ENCODE data around the gene FANCM. TPM values are rescaled to one million over a fixed set of nuclear protein-coding genes. Genes with fewer than 3 reads are reported as not detected.
"Not testable (repeated sequence)": the region's sequence is repeated elsewhere in the genome, so short reads cannot be mapped to it uniquely, and the experiment has no call there.

FANCM gene
- total and polyA plus RNA-seq, 3 donors from 2014 or later = 9.3 to 25.2 (median 16.4) TPM

- intact Hi-C loops (cut with DNase I; ENCODE audit: low total_unique reads) = no loop called here
- H3K36me3 ChIP-seq (ENCODE audit: low read depth, missing control alignments) = no peaks in the 10 kb centered on the region
- 76 to 79% methylated on average over 6 of the region's 6 CpGs for WGBS, 2 donors
- peaks cover 6% of the 10 kb centered on the region for H3K4me1 ChIP-seq
- H3K27me3 ChIP-seq = no peaks in the 10 kb centered on the region
- H3K4me3 ChIP-seq = no peak overlapping the region
- TF ChIP-seq POLR2A (IDR thresholded peaks at IDR 0.05) (no peak), CTCF (IDR thresholded peaks at IDR 0.05) (no peak)
- H3K9me3 ChIP-seq = no peaks in the 10 kb centered on the region
- H3K27ac ChIP-seq = no peak overlapping the region
- no peak for DNase-seq
Observed at GRCh38 chr14:45140661-45141187, 5.0 kb downstream of the FANCM start.

GRCh38 chr14:45142083-45142482 lies 6.4 kb downstream of the FANCM start:
- H3K36me3 ChIP-seq (ENCODE audit: low read depth, missing control alignments); H3K27ac ChIP-seq; H3K9me3 ChIP-seq; intact Hi-C loops (cut with DNase I; ENCODE audit: low total_unique reads); H3K4me1 ChIP-seq; H3K4me3 ChIP-seq; DNase-seq; H3K27me3 ChIP-seq: not testable (repeated sequence)
- WGBS, 2 donors = 91 to 92% methylated on average over 8 of the region's 8 CpGs

DNA sequence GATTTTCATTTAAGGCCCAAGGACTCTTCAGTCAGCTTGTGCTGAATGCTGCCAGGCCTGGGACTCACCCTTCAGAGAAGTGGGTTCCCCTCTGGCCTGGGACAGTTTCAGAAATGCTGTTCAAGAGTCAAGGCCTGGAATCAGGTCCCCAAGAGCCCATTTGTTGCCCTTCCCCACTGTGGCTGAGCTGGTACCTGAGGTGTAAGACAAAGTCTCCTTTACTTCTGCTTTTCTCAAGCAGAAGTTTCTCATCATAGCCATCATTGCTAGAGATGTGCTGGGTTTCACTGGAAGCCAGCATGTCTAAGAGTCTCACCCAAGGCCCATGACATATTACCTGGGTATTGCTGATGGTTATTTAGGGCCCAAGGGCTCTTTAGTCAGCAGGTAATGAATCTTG lies 8.9 kb downstream of the FANCM start:
- Histone ChIP-seq H3K27me3 (no peaks in the 10 kb centered on the region), H3K36me3 (ENCODE audit: low read depth, missing control alignments) (no peaks in the 10 kb centered on the region), H3K4me1 (no peaks in the 10 kb centered on the region), H3K27ac (no peak overlapping the region), H3K9me3 (no peaks in the 10 kb centered on the region), H3K4me3 (no peak overlapping the region)
- DNase-seq = no peak
- TF ChIP-seq POLR2A (IDR thresholded peaks at IDR 0.05) = no peak
- TF ChIP-seq CTCF (IDR thresholded peaks at IDR 0.05) = no peak
- intact Hi-C loops (cut with DNase I; ENCODE audit: low total_unique reads) = no loop called here

DNA sequence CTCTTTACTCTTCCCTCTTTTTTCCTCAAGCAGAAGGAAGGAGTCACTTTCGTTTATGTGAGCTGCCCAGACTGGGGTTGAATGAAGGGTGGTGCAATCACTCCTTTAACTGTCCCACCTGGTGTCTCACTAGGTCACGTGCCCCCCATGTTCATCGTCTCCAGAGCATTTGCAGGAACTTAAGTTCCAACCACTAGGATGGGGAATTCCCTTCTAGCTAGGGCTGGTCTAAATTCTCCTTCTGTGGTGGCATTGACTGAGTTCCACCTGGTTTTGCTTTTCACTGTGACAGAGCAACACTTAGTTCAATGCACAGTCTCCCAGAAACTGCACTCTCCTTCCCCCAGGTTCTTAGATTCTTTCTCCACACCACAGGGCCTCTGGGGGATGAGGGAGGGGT lies 9.5 kb downstream of the FANCM start:
- Histone ChIP-seq H3K9me3 (no peaks in the 10 kb centered on the region), H3K4me3 (no peak overlapping the region), H3K27me3 (no peaks in the 10 kb centered on the region), H3K4me1 (no peaks in the 10 kb centered on the region), H3K27ac (no peak overlapping the region), H3K36me3 (ENCODE audit: low read depth, missing control alignments) (no peaks in the 10 kb centered on the region)
- 92% methylated on average over 3 of the region's 3 CpGs for WGBS, 2 donors
- TF ChIP-seq CTCF (IDR thresholded peaks at IDR 0.05) = no peak
- no peak for TF ChIP-seq POLR2A (IDR thresholded peaks at IDR 0.05)
- intact Hi-C loops (cut with DNase I; ENCODE audit: low total_unique reads) = no loop called here
- DNase-seq = no peak

DNA sequence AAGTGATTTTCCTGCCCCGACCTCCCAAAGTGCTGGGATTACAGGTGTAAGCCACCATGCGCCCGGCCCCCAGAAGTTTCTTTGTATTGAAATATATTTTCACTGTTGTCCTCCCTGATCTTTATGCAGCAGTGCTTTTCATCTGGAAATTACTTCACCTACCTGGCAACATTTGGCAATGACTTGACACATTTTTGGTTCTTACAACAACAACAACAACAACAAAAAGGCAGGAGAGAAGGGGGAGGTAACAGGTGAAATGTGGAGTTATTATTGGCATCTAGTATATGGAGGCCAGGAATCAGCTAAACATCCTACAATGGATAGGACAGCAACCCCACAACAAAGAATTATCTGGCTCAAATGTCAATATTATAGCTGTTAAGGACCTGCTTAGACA lies 13.9 kb downstream of the FANCM start:
- Histone ChIP-seq H3K36me3 (ENCODE audit: low read depth, missing control alignments) (no peaks in the 10 kb centered on the region), H3K4me3 (no peak overlapping the region), H3K27me3 (no peaks in the 10 kb centered on the region), H3K27ac (no peak overlapping the region), H3K9me3 (no peaks in the 10 kb centered on the region), H3K4me1 (no peaks in the 10 kb centered on the region)
- no peak for TF ChIP-seq POLR2A (IDR thresholded peaks at IDR 0.05)
- no peak for TF ChIP-seq CTCF (IDR thresholded peaks at IDR 0.05)
- 98 to 100% methylated on average over 3 of the region's 3 CpGs for WGBS, 2 donors
- intact Hi-C loops (cut with DNase I; ENCODE audit: low total_unique reads) = no loop called here
- no peak for DNase-seq

All from testis (tissue), 3 donors.